NCI-H2171 treated with DMSO at 0.1 percent for 48 hours (cell line): ENCODE results near the gene MAPT.

Experiments used
- DNase-seq: peaks from one replicate; lab custom pipeline; 2025; lab: John Stamatoyannopoulos, UW

MAPT gene

DNA sequence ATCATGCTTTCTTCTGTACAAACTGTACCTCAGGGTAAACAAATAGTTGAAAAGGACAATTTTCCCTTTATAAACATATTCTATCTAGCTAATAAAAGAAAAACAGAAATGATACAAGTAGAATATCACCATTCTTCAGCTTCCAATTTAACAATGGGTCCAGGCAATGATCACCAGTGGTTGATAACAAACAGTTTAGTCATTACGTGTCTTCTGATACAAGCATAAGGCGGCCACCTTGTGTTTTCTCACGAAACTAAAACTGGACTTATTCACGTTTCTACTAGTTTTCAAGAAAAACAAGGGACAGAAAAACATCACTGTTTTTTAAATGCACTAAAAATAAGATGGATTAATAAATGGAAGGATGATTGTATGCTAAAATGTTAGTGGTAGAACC is 163.0 kb downstream of the MAPT start:
- no peak for DNase-seq

DNA sequence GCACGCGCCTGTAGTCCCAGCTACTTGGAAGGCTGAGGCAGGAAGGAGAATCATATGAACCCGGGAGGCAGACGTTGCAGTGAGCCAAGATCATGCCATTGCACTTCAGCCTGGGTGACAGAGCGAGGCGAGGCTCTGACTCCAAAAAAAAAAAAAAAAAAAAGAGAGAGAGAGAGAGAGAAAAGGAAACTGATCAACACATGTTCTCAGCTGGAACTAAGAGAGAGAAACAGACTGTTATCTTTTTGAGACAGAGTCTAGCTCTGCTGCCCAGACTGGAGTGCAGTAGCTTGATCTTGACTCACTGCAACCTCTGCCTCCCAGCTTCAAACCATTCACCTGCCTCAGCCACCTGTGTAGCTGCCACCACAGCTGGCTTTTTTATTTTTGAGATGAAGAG is 165.1 kb downstream of the MAPT start:
- DNase-seq, result no peak

DNA sequence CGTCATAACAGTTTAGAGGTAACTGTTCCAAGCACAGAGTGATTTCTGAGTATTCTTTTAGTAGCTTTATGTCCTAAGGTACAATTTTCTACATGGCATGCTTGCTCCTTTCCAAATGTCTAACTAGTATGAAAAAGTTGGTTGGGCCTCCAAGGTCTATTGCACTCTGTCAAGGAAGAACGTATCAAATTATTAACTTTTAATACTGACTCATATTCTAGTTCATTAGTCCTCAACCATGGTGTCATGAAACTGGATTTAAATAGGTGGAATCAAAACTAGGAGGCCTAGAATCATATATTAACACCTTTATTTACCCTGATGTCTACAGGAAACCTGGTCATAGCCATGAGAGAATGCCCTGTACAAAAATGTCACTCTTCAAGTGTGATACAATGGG is 166.1 kb downstream of the MAPT start:
- DNase-seq, result no peak

DNA sequence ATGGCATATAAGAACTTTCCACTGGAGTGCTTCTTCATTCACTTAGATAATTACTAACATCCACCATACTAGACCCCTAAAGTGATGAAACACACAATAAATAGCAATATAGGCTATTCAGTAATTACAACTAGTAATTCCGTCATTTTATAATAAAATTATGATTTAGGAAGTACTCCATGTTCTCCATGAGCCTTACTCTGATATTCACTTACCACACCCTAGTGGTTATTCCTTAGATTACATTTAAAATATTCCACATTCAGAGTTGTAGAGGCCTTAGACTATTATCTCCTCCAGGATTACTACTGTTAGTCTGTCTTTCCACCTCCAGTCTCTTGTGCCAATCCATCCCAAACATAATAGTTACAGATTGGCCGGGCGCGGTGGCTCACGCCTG is 167.1 kb downstream of the MAPT start:
- no peak for DNase-seq

DNA sequence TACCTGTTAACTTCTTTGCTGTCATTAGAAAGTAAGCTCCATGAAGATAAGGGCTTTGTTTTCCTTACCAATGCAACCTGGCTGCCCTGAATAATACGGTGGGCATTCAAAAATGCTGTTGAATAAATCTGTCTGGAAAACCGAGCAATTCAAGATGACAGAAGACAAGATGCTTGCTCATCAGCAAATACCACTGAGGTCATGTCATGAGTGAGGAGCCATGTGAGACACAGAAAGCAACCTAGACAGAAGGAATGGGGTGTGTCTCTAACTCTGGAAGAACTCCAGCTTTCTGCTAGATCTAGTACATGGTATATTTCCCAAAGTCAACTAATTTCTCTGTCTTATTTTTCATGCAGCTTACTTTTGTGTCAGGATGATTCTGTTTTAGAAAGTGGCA is 168.9 kb downstream of the MAPT start:
- DNase-seq, result no peak

DNA sequence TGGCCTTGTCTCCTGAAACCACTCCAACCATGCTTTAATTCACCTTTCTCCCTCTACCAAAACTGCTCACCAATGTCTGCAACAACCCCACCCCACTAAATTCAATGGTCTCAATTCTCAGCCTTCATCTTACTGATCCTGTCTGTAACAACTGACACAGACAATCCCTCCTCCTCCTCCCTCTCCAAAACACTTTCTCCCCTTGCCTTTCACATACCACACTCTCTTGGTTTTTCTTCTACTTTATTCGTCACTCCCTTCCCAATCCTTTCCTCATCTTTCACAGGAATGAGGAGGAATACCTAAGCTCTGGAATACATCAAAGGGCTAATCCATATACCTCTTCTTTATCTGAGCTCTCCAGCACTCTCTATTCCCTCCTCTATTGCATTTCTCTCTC is 170.1 kb downstream of the MAPT start:
- no peak for DNase-seq

DNA sequence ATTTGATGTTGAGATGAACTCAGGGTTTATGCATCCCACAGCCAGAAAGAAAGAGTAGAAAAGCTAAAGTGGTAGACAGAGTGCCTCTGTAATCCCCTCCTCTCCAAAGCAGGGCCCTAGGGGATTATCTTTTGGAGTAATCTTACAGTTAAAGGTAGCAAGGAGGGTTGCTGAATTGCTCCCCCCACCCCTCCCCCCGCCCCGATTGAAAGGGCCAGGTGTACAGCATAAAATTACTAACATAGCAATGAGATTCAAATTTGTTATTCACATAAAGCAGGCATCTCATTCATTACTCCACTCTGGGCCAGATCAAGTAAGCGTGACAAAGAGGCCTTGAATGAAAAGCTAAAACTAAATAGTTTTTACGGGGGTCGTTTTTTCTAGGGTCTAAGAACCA is 177.4 kb downstream of the MAPT start:
- DNase-seq, result no peak

DNA sequence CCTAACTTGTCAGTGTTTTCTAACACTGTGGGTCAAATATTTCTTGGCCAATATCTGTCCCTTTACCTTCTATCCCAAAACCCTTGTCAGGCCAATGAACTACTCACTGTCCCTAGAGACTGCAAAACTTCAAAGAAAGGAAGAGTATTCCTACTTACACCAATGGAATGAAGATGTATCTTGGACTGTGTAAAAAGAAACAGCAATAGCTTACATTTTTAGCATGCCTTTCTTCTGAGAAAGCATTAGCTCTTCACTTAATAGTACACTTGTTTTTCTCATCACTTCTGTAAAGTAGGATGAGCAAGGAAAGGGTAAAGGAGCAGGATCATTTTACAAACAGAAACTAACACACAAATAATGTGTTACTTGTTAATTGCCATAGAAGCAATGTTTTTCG is 178.6 kb downstream of the MAPT start:
- no peak for DNase-seq

DNA sequence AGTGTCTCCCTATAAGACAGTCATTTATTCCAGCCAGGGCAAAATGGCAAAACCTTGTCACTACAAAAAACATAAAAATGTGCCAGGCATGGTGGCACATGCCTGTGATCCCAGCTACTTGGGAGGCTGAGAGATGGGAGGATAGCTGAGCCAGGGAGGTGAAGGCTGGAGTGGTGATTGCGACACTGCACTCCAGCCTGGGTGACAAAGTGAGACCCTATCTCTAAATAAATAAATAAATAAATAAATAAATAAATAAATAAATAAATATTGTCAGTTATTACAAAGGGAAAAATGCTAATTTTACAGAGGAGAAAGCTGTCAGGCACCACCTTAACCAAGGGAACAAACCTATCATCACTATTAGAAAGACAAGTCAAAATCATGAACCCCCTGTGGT is 180.2 kb downstream of the MAPT start:
- DNase-seq, result no peak
